HG03354 (cell line): ENCODE results near the gene SLF2.
A peak's percentile ranks its signal among the peaks of the same experiment; 100 is the strongest.

Experiments
- ATAC-seq: cut with Tn5 transposase; IDR thresholded peaks from one replicate; pipeline ENCODE4 v1.9.1; 2021; ENCODE audit warnings: mild to moderate bottlenecking; ENCODE audit not compliant: unreplicated experiment, poor library complexity, severe bottlenecking

The SLF2 gene

GRCh38 chr10:100912605-100913469, at the start of gene SLF2:
SLF2 (plus strand) TSS chr10:100912963; CDS start chr10:100913111, 148 bp downstream.
- ATAC-seq, result peak; percentile 93

DNA sequence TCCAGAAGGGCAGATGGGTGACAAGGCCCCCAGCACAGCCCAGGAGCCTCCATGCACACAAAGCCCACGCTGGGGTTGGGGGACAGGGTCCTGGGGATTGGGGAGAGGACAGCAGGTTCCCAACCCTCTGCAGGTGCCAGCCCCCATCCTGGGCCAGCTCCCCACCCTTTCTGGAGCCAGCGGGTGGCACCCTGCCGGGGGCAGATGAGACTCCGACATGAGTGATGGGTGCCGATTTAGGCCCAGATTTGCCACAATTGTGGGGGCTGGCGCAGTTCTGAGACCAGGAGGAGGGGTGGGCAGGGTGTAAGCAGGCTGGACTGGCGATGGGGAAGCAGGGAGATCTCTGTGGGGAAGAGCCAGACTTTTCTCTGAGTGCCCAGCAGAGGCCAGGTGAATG, 49.3 kb upstream of the SLF2 start:
- no peak for ATAC-seq

GRCh38 chr10:100864036-100864885, 48.5 kb upstream of the SLF2 start:
- ATAC-seq, result no peak

GRCh38 chr10:100864978-100865377, 47.8 kb upstream of the SLF2 start:
- no peak for ATAC-seq

DNA sequence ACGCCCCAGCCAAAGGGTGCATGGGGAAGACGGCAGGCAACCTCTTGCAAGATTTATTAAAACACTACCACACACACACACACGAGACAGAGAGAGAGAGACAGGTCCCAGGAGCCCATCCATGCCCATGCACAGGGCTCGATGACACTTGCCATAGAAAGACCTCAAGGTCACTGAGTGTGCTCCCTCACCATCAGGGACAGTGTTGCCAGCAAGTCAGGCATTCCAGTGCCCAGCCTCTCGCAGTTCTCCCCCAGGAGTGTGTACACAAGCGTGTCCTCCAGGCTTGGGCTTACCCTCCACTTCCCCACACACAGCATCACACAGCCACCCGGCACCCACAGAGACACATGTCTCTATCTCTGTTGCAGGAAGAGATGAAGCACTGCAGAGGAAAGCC, 46.8 kb upstream of the SLF2 start:
- no peak for ATAC-seq

DNA sequence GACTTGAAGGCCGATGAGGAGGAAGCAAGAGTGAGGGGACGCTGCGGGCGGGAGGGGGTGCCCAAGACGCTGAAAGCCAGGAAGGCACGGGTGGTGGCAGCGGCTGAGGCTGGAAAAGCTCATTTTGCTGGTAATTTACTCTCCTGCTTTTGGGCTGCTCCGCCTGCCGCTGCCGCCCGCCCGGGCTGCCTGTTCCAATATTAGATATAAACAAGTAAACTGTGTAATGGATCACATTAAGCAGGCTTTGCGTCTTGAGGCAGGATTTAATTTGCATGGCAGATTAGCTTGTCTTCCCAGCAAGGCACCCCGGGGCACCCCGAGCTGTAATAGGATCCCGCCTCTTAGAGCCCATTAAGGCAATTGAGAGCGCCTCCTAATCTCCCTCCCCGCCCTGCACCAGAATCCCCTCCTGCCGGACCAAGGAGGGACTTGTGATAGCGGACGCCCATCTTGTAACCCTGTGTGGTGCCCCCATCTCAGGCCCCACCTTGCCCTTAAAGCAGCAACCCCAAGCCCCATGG, 46.1 kb upstream of the SLF2 start:
- no peak for ATAC-seq

GRCh38 chr10:100867261-100867963, 45.4 kb upstream of the SLF2 start:
- ATAC-seq, result no peak

DNA sequence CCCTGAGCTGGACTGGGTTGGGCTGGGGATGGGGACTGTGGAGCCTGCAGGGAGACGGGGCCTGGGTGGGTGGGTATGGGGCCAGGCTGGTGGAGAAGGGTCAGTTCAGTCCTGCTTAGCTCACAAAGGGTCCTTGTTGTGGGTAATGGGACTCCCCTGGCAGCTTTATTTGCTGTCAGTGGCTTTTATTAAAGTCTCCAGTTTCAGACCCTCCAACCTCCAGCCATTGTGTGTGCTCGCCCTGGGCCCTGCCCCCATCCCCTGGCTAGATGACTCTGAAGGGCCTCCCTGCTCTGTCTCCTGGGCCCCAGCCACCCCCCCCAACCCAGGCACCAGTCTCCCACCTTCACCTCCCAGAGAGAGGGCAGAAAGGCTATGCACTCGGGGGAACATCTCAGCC, 44.4 kb upstream of the SLF2 start:
- no peak for ATAC-seq

- ATAC-seq, result no peak
Observed at GRCh38 chr10:100869399-100869798, 43.4 kb upstream of the SLF2 start.

DNA sequence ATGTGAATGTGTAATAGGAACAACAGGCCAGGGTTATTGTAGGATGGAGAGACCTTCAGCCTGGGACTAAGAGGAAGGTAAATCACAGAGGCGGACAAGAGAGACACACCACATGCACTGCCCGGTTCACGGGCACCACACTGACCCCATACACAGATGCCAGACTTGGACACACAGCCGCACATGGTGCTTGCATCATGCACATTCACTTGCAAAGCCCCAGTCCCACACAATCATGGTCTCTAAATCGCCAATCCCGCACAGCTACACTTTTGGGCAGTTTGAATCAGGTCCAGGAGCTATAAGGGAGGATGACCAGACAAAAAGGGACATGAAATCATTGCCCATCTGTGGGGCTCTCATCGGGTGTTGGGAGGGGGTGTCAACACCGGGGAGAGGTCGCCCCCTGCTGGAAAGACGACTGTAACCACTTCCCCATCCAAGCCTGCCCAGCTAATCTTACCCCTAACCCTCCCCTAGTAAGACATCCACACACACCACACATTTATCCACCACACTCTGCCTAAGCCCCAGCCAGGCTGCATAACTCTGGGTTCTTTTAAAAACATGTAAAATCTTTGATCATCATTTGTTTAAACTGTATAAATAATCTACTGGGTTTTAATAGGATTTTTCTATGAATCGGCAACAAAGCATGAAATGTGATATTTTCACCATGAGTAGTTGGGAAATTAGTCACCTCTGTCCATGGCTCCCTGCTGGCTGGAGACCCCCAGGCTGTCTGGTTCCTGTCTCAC, 40.5 kb upstream of the SLF2 start:
- ATAC-seq, result no peak

DNA sequence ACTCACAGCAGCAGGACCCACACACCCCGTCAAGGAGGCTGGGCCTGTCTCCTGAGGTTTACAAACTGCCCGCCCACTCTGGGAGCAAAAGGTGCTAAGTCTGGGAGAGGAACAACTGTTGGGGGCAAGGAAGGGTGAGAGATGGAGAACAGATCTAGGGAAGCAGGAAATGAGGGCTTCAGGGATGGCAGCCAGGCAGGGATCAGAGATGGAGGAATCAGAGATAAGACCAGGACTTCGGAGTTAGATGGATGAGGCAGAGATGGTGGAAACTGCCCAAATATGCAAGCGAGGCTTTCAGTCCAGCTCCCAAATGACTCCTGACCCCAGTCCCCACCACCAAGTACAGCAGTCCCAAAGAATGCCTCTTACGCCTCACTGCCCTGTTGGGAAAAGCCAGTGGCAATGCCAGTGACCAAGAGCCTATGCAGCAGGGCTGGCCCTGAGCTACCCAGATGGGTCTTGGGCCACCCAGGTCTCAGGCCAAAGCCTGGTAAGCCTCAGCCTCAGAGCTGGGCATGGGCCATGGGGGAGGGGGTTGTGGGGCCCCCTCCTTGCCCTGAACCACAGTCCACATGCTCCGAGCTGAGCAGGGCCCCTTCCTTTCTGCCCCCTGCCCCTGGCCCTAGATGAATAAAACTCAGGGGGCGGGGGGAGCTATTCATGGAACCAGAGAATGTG, 39.5 kb upstream of the SLF2 start:
- ATAC-seq, result no peak

- no peak for ATAC-seq
Observed at GRCh38 chr10:100873827-100874326, 38.9 kb upstream of the SLF2 start.

DNA sequence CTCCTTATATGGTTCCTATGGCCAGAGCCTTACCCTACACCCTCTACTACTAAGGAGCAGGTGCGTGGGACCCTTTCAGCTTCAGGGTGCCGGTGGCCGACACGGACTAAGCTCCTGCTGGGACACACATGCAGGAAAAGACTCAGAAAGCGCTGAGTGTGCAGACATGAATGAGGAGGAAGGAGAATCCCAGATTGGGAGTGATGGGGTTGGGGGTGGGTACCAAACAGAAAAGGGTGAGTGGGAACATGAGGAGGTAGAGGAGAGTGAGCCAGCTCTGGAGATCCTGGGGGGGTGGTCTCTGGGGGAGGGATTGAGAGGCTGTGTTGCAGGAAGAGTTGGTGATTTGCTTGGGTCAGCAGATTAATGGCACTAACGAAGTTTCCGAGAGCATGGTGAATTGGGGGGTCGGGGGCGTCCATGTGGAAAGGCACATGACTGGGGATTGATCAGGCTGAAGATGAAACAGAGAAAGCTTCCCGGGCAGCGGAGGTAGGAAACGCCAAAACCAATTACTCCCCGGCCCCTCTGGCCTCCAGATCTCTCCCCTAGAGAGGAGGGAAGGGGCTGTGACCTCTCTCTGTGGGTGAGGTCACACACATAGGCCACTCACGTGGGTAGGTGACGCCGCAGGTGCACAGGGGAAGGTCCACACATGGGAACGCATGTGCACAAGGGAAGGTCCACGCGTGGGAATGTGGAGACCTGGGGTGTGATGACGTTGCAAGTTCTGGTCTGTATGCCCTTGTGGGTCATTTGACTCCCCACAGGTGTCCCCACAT, 37.9 kb upstream of the SLF2 start:
- no peak for ATAC-seq

DNA sequence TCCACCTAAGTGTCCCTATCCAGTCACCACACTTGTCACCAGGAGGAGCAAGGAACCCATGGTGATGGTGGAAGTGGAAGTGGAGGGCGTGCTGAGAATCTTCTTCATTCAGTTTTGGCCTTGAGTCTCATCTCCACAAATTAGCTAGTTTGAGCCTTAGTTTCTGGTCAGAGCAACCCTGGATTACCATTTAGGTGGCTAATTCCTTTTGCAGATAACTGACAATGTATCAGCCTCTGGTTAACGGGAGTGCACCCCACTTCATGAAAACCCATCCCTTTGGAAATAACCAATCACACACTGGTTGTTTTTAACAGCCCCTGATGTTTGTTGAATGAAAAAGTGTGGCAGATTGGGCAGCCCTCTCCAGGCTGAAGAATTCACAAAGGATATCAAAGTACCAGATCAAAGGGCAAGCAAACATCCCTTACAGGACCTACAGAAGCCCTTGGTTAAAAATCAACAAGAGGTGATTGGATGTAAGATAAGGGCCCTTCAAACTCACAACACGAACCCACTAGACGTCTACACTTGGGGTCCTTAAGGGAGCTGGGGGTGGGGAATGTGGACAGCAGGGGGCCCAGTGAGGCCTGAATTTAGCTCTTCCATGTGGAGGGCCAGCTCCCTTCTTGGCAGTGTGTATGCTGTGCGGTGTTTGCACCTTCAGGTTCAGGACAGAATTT, 37.1 kb upstream of the SLF2 start:
- no peak for ATAC-seq

- ATAC-seq, result no peak
Observed at GRCh38 chr10:100876585-100877460, 35.9 kb upstream of the SLF2 start.

GRCh38 chr10:100877461-100877850, 35.3 kb upstream of the SLF2 start:
- no peak for ATAC-seq
